GM23338 (cell line): ENCODE results near the gene GRIPAP1. TPM values are rescaled to one million over a fixed set of nuclear protein-coding genes. Genes with fewer than 3 reads are reported as not detected.

Experiments
- ATAC-seq: fragments of 200-7000 bp; cut with Tn5 transposase; 3 replicates; pipeline ENCODE4 v1.9.1; 2020
- DNase-seq: peaks from one replicate; pipeline ENCODE4 v3.0.0-alpha.2; 2015; ENCODE audit warnings: low spot score
- H2AFZ ChIP-seq: fragments of 200-600 bp; sonication (generic); 2 replicates; pipeline ENCODE4 v1.8.0; 2016; ENCODE audit warnings: antibody characterized with exemption, mild to moderate bottlenecking, moderate library complexity
- H3F3A ChIP-seq: fragments of 200-600 bp; sonication (generic); replicated peaks from 2 replicates; pipeline ENCODE4 v1.8.0; 2017; ENCODE audit warnings: antibody characterized with exemption, mixed run types, low read depth
- H3K27ac ChIP-seq: fragments of 200-600 bp; sonication (generic); 2 replicates; pipeline ENCODE4 v1.6.1; 2016; ENCODE audit warnings: low read depth
- H3K27me3 ChIP-seq: fragments of 200-600 bp; sonication (generic); 2 replicates; pipeline ENCODE4 v1.8.0; 2016; ENCODE audit warnings: mild to moderate bottlenecking, mixed run types, moderate library complexity; ENCODE audit not compliant: insufficient read depth
- H3K36me3 ChIP-seq: fragments of 200-600 bp; sonication (generic); 2 replicates; pipeline ENCODE4 v1.8.0; 2016; ENCODE audit warnings: mild to moderate bottlenecking; ENCODE audit not compliant: insufficient read depth
- H3K4me1 ChIP-seq: fragments of 200-600 bp; sonication (generic); 2 replicates; pipeline ENCODE4 v1.8.0; 2016; ENCODE audit warnings: mild to moderate bottlenecking, moderate library complexity; ENCODE audit not compliant: insufficient read depth
- H3K4me2 ChIP-seq: fragments of 200-600 bp; sonication (generic); 2 replicates; pipeline ENCODE4 v1.7.1; 2017; ENCODE audit warnings: mixed run types
- H3K4me3 ChIP-seq: fragments of 200-600 bp; sonication (generic); 2 replicates; pipeline ENCODE4 v1.6.1; 2016; ENCODE audit warnings: mixed run types
- H3K79me2 ChIP-seq: fragments of 200-600 bp; sonication (generic); replicated peaks from 2 replicates; pipeline ENCODE4 v1.8.0; 2017; ENCODE audit warnings: mild to moderate bottlenecking; ENCODE audit not compliant: insufficient read depth
- H3K9me2 ChIP-seq: fragments of 200-600 bp; sonication (generic); 2 replicates; pipeline ENCODE4 v1.8.0; 2017; ENCODE audit not compliant: insufficient read depth
- H4K20me1 ChIP-seq: fragments of 200-600 bp; sonication (generic); replicated peaks from 2 replicates; pipeline ENCODE4 v1.8.0; 2017; ENCODE audit warnings: mild to moderate bottlenecking; ENCODE audit not compliant: insufficient read depth
- H3K27ac Mint-ChIP-seq: 2 replicates; pipeline ENCODE4 v1.8.0; 2020; ENCODE audit warnings: inconsistent platforms, mild to moderate bottlenecking, moderate library complexity, mixed read lengths
- H3K27me3 Mint-ChIP-seq: 3 replicates; pipeline ENCODE4 v1.8.0; 2022; ENCODE audit warnings: low read depth, mild to moderate bottlenecking, moderate library complexity, mixed read lengths, inconsistent platforms; ENCODE audit not compliant: insufficient read depth, poor library complexity
- H3K36me3 Mint-ChIP-seq: 3 replicates; pipeline ENCODE4 v1.8.0; 2021; ENCODE audit warnings: low read depth, mild to moderate bottlenecking, inconsistent platforms, moderate library complexity, mixed read lengths
- H3K4me1 Mint-ChIP-seq: 3 replicates; pipeline ENCODE4 v1.8.0; 2020; ENCODE audit warnings: mild to moderate bottlenecking, inconsistent platforms, mixed read lengths
- H3K4me3 Mint-ChIP-seq: 3 replicates; pipeline ENCODE4 v1.8.0; 2021; ENCODE audit warnings: moderate library complexity, mild to moderate bottlenecking, inconsistent platforms, mixed read lengths
- H3K9me3 Mint-ChIP-seq: 3 replicates; pipeline ENCODE4 v1.8.0; 2020; ENCODE audit warnings: moderate library complexity, mild to moderate bottlenecking, inconsistent platforms, mixed read lengths
- POLR2AphosphoS5 ChIP-seq: IDR thresholded peaks from 2 replicates; pipeline ENCODE4 v1.6.1; 2016; ENCODE audit warnings: antibody characterized with exemption, low read depth
- REST ChIP-seq: IDR thresholded peaks from one replicate; pipeline ENCODE4 v1.6.1; 2018; ENCODE audit warnings: antibody characterized with exemption; ENCODE audit not compliant: unreplicated experiment
- ZNF331 ChIP-seq: fragments of 250-450 bp; sonication (Bioruptor Pico); IDR thresholded peaks from 2 replicates; pipeline ENCODE4 v1.5.0; 2020; ENCODE audit warnings: low read depth, mild to moderate bottlenecking, moderate library complexity
- polyA plus RNA-seq: library from polyadenylated mRNA; unstranded; fragments of >200 nt; fragmentation: Nextera tagmentation; extraction: Ambion mirVana; gene quantifications from 2 replicates; pipeline ENCODE4 v1.2.1, GENCODE V29; 2016
- small RNA-seq: library from RNA; depleted of rRNA; stranded (forward); fragments of <200 nt; gene quantifications from one replicate; pipeline ENCODE3, GENCODE V24; 2014; ENCODE audit warnings: low replicate concordance
- total RNA-seq: library from RNA; depleted of rRNA; stranded (reverse); fragments of >200 nt; shearing (Covaris generic); gene quantifications from 2 replicates; pipeline ENCODE4 v1.2.3, GENCODE V29; 2014; rRNA removed

The GRIPAP1 gene
- total and polyA plus RNA-seq, 2 experiments from 2014 or later: 39.1 to 62.2 TPM

GRCh38 chrX:48923771-48924170, 78.3 kb downstream of the GRIPAP1 start:
- ATAC-seq (no peak), DNase-seq (no peak)
- Histone ChIP-seq H2AFZ (no peak overlapping the region), H3K27ac (no peak overlapping the region), H3F3A (0 out of 2 replicates have a peak, but pooled peaks cover 8% of the 10 kb centered on the region), H3K9me2 (no peaks in the 10 kb centered on the region), H3K4me2 (no peak overlapping the region), H3K79me2 (peaks cover 24% of the 10 kb centered on the region), H4K20me1 (no peaks in the 10 kb centered on the region), H3K4me3 (no peak overlapping the region), H3K27me3 (no peaks in the 10 kb centered on the region), H3K4me1 (peaks cover 21% of the 10 kb centered on the region), H3K36me3 (no peaks in the 10 kb centered on the region)
- Mint-ChIP-seq H3K9me3 (no peaks in the 10 kb centered on the region), H3K36me3 (peaks cover 52% of the 10 kb centered on the region), H3K4me1 (peaks cover 50% of the 10 kb centered on the region), H3K27ac (peak overlapping the region; percentile 85; the same call in 1 of the 2 replicates), H3K27me3 (peaks cover 21% of the 10 kb centered on the region), H3K4me3 (no peak overlapping the region)
- TF ChIP-seq ZNF331 (no peak), REST (no peak), POLR2AphosphoS5 (no peak)

Small RNA genes within 50 kb of the gene (small RNA-seq; reads per million reads assigned to genes)
- gene RNU6-722P: not detected

Other genes starting within 250 kb of the GRIPAP1 start
- gene GLOD5, start 240.5 kb downstream of the GRIPAP1 start, total RNA-seq: not detected in 2 replicates
- not detected in 2 replicates for gene GLOD5, start 240.5 kb downstream of the GRIPAP1 start, polyA plus RNA-seq
- gene GATA1, start 215.7 kb downstream of the GRIPAP1 start, total RNA-seq: not detected in 2 replicates
- gene GATA1, start 215.7 kb downstream of the GRIPAP1 start, polyA plus RNA-seq: not detected in 2 replicates
- 49.8 and 61.2 TPM in 2 replicates for gene HDAC6, start 200.2 kb downstream of the GRIPAP1 start, total RNA-seq
- gene HDAC6, start 200.2 kb downstream of the GRIPAP1 start, polyA plus RNA-seq: 29.7 and 33.0 TPM in 2 replicates
- gene ERAS, start 175.8 kb downstream of the GRIPAP1 start, total RNA-seq: 1.3 TPM in 1 of 2 replicates, not detected in the other
- gene ERAS, start 175.8 kb downstream of the GRIPAP1 start, polyA plus RNA-seq: 1.7 and 2.4 TPM in 2 replicates
- gene PCSK1N, start 166.7 kb downstream of the GRIPAP1 start, total RNA-seq: 4.0 and 15.6 TPM in 2 replicates
- 12.8 and 16.5 TPM in 2 replicates for gene PCSK1N, start 166.7 kb downstream of the GRIPAP1 start, polyA plus RNA-seq
- 61.3 and 67.1 TPM in 2 replicates for gene TIMM17B, start 104.5 kb downstream of the GRIPAP1 start, total RNA-seq
- gene TIMM17B, start 104.5 kb downstream of the GRIPAP1 start, polyA plus RNA-seq: 147 and 158 TPM in 2 replicates
- 53.2 and 63.4 TPM in 2 replicates for gene PQBP1, start 104.3 kb downstream of the GRIPAP1 start, total RNA-seq
- 121 and 130 TPM in 2 replicates for gene PQBP1, start 104.3 kb downstream of the GRIPAP1 start, polyA plus RNA-seq
- gene SLC35A2, start 90.6 kb downstream of the GRIPAP1 start, total RNA-seq: 16.4 and 17.7 TPM in 2 replicates
- gene SLC35A2, start 90.6 kb downstream of the GRIPAP1 start, polyA plus RNA-seq: 13.0 and 20.6 TPM in 2 replicates
- 336 and 359 TPM in 2 replicates for gene PIM2, start 83.2 kb downstream of the GRIPAP1 start, total RNA-seq
- gene PIM2, start 83.2 kb downstream of the GRIPAP1 start, polyA plus RNA-seq: 232 and 237 TPM in 2 replicates
- gene OTUD5, start 44.7 kb downstream of the GRIPAP1 start, total RNA-seq: 45.4 and 56.5 TPM in 2 replicates
- gene OTUD5, start 44.7 kb downstream of the GRIPAP1 start, polyA plus RNA-seq: 23.5 and 28.7 TPM in 2 replicates
- 5.3 and 5.6 TPM in 2 replicates for gene KCND1, start 30.4 kb downstream of the GRIPAP1 start, total RNA-seq
- gene KCND1, start 30.4 kb downstream of the GRIPAP1 start, polyA plus RNA-seq: 2.7 and 3.2 TPM in 2 replicates
- 63.3 and 83.8 TPM in 2 replicates for gene TFE3, start 41.1 kb upstream of the GRIPAP1 start, total RNA-seq
- gene TFE3, start 41.1 kb upstream of the GRIPAP1 start, polyA plus RNA-seq: 20.8 and 21.4 TPM in 2 replicates
- gene CCDC120, start 56.7 kb upstream of the GRIPAP1 start, total RNA-seq: 6.8 and 9.9 TPM in 2 replicates
- gene CCDC120, start 56.7 kb upstream of the GRIPAP1 start, polyA plus RNA-seq: 3.3 and 3.6 TPM in 2 replicates
- 6.3 and 7.7 TPM in 2 replicates for gene PRAF2, start 71.7 kb upstream of the GRIPAP1 start, total RNA-seq
- 22.1 and 24.3 TPM in 2 replicates for gene PRAF2, start 71.7 kb upstream of the GRIPAP1 start, polyA plus RNA-seq
- 26.2 and 36.2 TPM in 2 replicates for gene WDR45, start 77.6 kb upstream of the GRIPAP1 start, total RNA-seq
- gene WDR45, start 77.6 kb upstream of the GRIPAP1 start, polyA plus RNA-seq: 24.9 and 28.8 TPM in 2 replicates
- gene GPKOW, start 121.5 kb upstream of the GRIPAP1 start, total RNA-seq: 15.1 and 22.9 TPM in 2 replicates
- 8.1 and 9.5 TPM in 2 replicates for gene GPKOW, start 121.5 kb upstream of the GRIPAP1 start, polyA plus RNA-seq
- 0.83 and 2.1 TPM in 2 replicates for gene MAGIX, start 160.5 kb upstream of the GRIPAP1 start, total RNA-seq
- gene MAGIX, start 160.5 kb upstream of the GRIPAP1 start, polyA plus RNA-seq: 0.66 and 1.6 TPM in 2 replicates
- 1.6 and 3.4 TPM in 2 replicates for gene PLP2, start 169.6 kb upstream of the GRIPAP1 start, total RNA-seq
- gene PLP2, start 169.6 kb upstream of the GRIPAP1 start, polyA plus RNA-seq: 9.5 and 10.1 TPM in 2 replicates
- 13.7 and 21.4 TPM in 2 replicates for gene PRICKLE3, start 184.1 kb upstream of the GRIPAP1 start, total RNA-seq
- 4.7 and 5.2 TPM in 2 replicates for gene PRICKLE3, start 184.1 kb upstream of the GRIPAP1 start, polyA plus RNA-seq
- gene SYP, start 197.9 kb upstream of the GRIPAP1 start, total RNA-seq: 7.3 and 9.1 TPM in 2 replicates
- gene SYP, start 197.9 kb upstream of the GRIPAP1 start, polyA plus RNA-seq: 2.5 and 3.7 TPM in 2 replicates
- gene CACNA1F, start 231.1 kb upstream of the GRIPAP1 start, total RNA-seq: 0.35 and 0.90 TPM in 2 replicates
- 0.23 and 0.44 TPM in 2 replicates for gene CACNA1F, start 231.1 kb upstream of the GRIPAP1 start, polyA plus RNA-seq
- 9.7 and 11.6 TPM in 2 replicates for gene CCDC22, start 233.2 kb upstream of the GRIPAP1 start, total RNA-seq
- gene CCDC22, start 233.2 kb upstream of the GRIPAP1 start, polyA plus RNA-seq: 4.4 and 4.5 TPM in 2 replicates